ENCODE data around the gene ARSI.

ARSI gene

DNA sequence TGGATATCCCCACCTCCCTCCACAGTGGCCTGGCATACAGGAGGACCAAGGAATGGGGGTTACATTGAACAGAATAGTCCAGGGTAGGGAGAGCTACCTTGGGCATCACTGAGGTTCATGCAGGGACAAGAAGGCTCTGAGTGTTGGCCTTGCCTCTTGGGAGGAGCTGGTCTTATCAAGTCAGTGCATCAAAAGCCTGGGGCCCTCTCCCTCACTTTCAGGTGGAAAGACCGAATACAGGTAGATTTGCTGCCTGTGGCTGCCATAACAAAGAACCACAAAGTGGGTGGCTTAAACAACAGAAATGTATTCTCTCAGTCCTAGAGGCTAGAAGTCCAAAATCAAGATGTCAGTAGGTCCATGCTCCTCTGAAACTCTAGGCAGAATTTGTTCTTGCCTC is 18.5 kb upstream of the ARSI start:
- DNase-seq (ENCODE audit: low read depth) = no peak
- TF ChIP-seq, protein P1, sequence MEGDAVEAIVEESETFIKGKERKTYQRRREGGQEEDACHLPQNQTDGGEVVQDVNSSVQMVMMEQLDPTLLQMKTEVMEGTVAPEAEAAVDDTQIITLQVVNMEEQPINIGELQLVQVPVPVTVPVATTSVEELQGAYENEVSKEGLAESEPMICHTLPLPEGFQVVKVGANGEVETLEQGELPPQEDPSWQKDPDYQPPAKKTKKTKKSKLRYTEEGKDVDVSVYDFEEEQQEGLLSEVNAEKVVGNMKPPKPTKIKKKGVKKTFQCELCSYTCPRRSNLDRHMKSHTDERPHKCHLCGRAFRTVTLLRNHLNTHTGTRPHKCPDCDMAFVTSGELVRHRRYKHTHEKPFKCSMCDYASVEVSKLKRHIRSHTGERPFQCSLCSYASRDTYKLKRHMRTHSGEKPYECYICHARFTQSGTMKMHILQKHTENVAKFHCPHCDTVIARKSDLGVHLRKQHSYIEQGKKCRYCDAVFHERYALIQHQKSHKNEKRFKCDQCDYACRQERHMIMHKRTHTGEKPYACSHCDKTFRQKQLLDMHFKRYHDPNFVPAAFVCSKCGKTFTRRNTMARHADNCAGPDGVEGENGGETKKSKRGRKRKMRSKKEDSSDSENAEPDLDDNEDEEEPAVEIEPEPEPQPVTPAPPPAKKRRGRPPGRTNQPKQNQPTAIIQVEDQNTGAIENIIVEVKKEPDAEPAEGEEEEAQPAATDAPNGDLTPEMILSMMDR (conservative IDR thresholded peaks at IDR 0.05; ENCODE audit: low read depth, low read length) = no peak
- H3K4me3 ChIP-seq (ENCODE audit: low read depth, low read length) = no peak overlapping the region

DNA sequence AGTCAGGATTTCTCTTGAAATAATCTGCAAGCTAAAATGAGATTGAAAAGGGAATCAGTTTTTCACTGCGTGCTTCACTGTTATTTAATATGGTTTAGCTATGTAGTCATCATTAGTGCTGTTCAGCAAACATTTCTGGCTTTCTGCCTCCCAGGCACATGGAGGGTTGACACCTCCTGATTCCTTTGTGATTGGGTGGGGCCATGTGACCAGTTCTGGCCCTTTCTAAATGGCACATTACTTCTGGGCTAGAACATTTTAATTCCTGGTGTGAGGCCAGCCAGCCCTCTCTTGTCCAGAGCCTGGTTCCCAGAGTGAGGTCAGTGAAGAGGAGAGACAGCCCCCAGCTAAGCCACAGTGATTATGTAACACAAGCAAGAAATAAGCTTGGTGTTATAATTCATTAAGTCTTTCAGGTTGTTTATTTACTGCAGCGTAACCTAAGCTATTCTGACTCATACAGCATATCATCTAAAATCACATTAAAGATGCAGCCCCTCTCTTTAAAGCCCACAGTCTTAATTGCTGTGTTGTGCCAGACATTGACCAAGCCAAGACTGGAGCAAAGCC is 17.4 kb upstream of the ARSI start:
- TF ChIP-seq, protein P1 (conservative IDR thresholded peaks at IDR 0.05; ENCODE audit: low read depth, low read length) = no peak
- DNase-seq (ENCODE audit: low read depth) = peak; percentile 89
- no peak overlapping the region for H3K4me3 ChIP-seq (ENCODE audit: low read depth, low read length)

DNA sequence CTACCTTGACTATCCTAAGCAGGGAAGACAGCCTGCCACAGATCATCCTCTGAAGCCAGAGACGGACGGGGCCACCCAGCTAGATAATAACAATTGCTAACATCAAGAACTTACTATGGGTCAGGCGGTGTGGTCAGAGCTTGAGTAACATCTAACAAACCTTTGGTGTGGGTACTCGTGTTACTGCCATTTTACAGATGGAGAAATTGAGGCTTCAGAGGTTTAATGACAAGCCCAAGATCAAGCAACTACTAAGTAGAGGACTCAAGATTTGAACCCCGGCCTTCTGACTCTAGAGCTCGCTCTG is 16.7 kb upstream of the ARSI start:
- DNase-seq (ENCODE audit: low read depth) = no peak
- TF ChIP-seq, protein P1 (conservative IDR thresholded peaks at IDR 0.05; ENCODE audit: low read depth, low read length) = no peak
- no peak overlapping the region for H3K4me3 ChIP-seq (ENCODE audit: low read depth, low read length)

DNA sequence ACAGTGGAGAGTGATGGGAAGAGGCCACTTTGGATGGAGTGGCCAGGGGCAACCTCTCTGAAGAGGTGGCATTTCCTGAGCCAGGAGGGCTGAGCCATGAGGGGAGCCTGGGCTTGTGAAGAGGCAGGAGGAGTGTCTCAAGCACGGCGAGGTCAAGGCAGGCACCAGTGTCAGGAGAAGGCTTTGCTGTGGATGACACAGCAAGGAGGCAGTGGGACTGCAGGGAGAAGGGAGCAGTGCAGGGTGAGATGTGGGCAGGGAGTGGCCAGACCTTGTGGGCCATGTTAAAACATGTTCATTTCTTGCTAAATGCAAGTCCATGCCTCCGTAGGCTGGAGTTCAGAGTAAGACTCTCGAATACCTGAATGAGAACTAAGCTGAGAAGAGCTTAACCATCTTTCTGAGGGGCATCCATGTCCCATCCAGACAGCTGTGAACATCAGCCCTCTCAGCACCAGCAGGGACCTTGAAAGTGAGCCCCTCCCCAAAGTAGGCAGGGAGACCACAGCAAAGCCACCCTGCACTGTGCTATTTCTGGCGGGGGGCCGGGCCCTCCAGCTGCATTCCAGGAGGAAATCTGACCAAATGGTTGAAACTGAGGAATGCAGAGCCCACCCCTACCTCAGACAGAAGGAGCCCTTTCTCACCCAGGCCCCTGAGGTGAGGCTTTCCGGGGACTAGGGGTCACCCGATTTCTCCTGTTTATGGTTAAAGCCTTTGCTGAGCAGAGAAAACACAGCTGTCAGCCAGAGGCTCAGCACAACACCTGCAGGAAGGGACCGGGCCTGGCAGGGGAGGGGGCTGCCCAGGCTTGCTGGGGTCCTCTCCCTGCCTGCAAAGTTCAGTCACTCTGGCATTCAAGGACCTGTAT is 16.1 kb upstream of the ARSI start:
- no peak overlapping the region for H3K4me3 ChIP-seq (ENCODE audit: low read depth, low read length)
- DNase-seq (ENCODE audit: low read depth) = no peak
- TF ChIP-seq, protein P1 (conservative IDR thresholded peaks at IDR 0.05; ENCODE audit: low read depth, low read length) = no peak

DNA sequence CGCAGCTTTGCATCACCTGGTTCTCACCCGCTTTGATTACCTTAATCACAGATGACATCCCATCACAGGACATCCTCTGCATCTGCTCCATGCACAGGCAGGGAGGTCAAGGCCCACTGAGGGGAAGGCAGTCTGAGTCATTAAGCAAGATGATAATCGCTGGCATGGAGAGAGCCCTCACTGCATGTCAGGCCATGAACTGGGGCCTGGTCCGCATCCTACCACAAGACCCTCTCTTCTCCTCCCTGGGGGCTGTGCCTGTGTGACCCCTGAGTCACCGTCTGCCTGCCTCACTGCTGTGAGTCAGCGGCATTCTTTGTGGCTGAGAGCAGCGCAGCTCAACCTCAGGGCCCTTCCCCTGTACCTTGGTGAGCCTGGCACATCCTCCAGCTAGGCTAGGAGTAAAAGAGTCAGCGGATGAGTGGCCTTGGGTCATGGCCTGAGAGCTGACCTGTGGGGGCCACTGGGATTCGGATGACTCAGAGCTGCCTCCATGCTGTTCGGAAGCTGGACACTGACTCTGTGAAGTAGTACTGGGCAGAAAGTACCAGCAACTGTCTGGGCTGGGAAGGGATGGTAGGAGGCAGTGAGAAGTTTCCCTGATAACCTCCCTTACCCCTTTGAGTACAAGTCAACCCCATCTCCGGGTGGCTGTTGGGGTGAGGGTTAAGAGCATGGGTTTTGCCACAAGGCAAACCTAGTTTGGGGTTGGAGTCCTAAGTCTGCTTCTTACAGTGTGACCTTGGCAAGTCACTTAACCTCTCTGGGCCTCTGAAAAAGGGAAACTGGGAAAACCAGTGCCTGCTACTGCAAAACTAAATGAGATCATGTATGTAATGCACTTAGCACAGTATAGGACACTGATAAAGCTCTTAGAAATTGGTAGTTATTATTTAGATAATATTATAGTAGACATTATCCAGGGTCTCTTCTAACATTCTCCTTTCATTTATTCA is 14.6 kb upstream of the ARSI start:
- DNase-seq (ENCODE audit: low read depth) = peak; percentile 95
- H3K4me3 ChIP-seq (ENCODE audit: low read depth, low read length) = no peak overlapping the region
- TF ChIP-seq, protein P1 (conservative IDR thresholded peaks at IDR 0.05; ENCODE audit: low read depth, low read length) = no peak

DNA sequence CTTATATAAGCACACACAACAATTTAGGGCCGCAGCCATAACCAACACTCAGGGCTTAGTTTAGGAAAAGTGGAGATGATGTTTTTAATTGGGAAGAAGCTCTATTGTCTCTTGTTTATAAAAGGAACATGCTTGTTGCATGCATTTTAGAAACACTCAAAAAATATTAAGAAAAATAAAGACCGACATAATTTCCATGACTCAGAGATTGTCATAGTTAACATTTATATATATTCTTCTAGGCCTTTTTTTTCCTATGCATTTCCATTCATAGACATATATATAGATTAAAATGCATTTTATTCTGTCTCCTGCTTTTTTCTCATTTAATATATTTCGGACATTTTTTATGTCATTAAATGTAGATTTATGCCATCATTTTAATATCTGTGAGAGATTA is 13.6 kb upstream of the ARSI start:
- DNase-seq (ENCODE audit: low read depth) = no peak
- TF ChIP-seq, protein P1 (conservative IDR thresholded peaks at IDR 0.05; ENCODE audit: low read depth, low read length) = no peak
- H3K4me3 ChIP-seq (ENCODE audit: low read depth, low read length) = no peak overlapping the region
